ENCODE measurements around the gene NINJ2.

NINJ2 gene

DNA sequence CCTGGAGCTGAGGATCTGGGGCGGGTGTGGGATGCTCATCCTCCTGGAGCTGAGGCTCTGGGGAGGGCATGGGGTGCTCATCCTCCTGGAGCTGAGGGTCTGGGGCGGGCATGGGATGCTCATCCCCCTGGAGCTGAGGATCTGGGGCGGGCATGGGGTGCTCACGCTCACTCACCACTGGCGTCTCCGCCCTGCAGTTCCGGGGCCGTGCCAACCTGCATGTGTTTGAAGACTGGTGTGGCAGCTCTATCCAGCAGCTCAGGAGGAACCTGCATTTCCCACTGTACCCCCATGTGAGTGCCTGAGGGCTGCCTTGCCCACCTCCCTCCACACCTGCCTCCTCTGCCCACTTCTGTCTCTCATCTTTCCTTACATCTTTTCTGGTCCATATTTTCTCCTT, 119.1 kb downstream of the NINJ2 start:
- Histone ChIP-seq H3K4me3 (ENCODE audit: low read depth, low read length) (no peak overlapping the region), H3K9me3 (ENCODE audit: control insufficient read depth, insufficient read depth, low read length) (no peaks in the 10 kb centered on the region), H3K27ac (ENCODE audit: low read depth, low read length) (no peak overlapping the region), H3K27me3 (ENCODE audit: control insufficient read depth, insufficient read depth, low read length) (no peaks in the 10 kb centered on the region; the same call in 1 of the 2 replicates), H3K9ac (ENCODE audit: low read depth, low read length) (no peak overlapping the region), H3K4me1 (ENCODE audit: control insufficient read depth, insufficient read depth, low read length) (peaks cover 8% of the 10 kb centered on the region; the same call in 1 of the 2 replicates), H3K36me3 (ENCODE audit: control insufficient read depth, insufficient read depth, low read length) (no peaks in the 10 kb centered on the region; the same call in 1 of the 2 replicates)

DNA sequence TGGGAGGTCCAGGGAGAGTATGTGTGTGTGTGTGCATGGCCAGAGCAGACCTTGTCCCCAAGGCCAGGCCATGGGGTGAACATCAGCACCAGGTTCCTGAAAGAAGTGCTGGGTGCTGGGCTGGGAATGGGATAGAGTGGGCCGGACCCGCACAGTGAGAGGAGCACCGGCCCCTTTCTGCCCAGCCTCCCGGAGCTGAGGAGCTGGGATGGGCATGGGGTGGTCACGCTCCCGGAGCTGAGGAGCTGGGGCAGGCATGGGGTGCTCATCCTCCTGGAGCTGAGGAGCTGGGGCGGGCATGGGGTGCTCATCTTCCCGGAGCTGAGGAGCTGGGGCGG, 120.2 kb downstream of the NINJ2 start:
- Histone ChIP-seq H3K9ac (ENCODE audit: low read depth, low read length) (no peak overlapping the region), H3K9me3 (ENCODE audit: control insufficient read depth, insufficient read depth, low read length) (no peaks in the 10 kb centered on the region), H3K27me3 (ENCODE audit: control insufficient read depth, insufficient read depth, low read length) (no peaks in the 10 kb centered on the region; the same call in 1 of the 2 replicates), H3K4me3 (ENCODE audit: low read depth, low read length) (no peak overlapping the region), H3K36me3 (ENCODE audit: control insufficient read depth, insufficient read depth, low read length) (no peaks in the 10 kb centered on the region; the same call in 1 of the 2 replicates), H3K4me1 (ENCODE audit: control insufficient read depth, insufficient read depth, low read length) (peaks cover 8% of the 10 kb centered on the region; the same call in 1 of the 2 replicates), H3K27ac (ENCODE audit: low read depth, low read length) (no peak overlapping the region)

DNA sequence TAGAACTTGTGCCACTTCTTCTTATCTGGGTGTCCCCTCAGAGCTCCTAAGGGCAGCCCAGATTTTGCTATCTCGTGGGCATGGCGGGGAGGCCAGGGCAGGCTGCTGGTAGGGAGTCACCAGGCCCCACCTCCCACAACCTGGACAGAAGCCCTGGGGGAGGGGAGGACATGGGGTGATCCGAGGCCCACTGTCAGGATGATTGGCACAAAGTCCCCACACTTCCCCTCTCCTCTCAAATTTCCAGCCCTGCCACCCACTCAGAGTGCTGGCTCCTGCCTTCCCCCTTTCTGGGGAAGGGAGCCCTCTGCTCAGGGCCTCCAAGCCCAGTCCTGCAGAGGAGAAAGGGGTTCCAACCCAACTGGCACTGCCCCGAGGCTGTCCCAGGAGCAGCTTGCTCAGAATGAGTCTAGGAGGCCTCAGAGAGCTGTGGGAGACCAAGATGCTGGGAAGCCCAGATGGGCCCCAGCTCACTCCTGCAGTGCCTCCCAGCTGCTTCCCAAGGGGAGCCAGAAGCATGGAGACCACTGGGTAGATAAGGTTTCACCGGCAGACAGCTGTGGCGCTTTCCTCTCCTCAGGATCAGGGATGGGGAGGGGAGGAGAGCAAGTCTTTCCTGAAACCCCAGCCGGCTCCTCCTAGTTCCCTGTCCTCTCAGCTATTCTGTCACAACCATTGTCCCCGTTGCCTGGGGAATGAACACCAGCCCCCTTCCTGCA, 120.7 kb downstream of the NINJ2 start:
- Histone ChIP-seq H3K27ac (ENCODE audit: low read depth, low read length) (peak overlapping the region; percentile 45), H3K9me3 (ENCODE audit: control insufficient read depth, insufficient read depth, low read length) (no peaks in the 10 kb centered on the region), H3K4me3 (ENCODE audit: low read depth, low read length) (no peak overlapping the region), H3K27me3 (ENCODE audit: control insufficient read depth, insufficient read depth, low read length) (no peaks in the 10 kb centered on the region; the same call in 1 of the 2 replicates), H3K36me3 (ENCODE audit: control insufficient read depth, insufficient read depth, low read length) (no peaks in the 10 kb centered on the region), H3K4me1 (ENCODE audit: control insufficient read depth, insufficient read depth, low read length) (peaks cover 8% of the 10 kb centered on the region; the same call in 1 of the 2 replicates), H3K9ac (ENCODE audit: low read depth, low read length) (no peak overlapping the region)

DNA sequence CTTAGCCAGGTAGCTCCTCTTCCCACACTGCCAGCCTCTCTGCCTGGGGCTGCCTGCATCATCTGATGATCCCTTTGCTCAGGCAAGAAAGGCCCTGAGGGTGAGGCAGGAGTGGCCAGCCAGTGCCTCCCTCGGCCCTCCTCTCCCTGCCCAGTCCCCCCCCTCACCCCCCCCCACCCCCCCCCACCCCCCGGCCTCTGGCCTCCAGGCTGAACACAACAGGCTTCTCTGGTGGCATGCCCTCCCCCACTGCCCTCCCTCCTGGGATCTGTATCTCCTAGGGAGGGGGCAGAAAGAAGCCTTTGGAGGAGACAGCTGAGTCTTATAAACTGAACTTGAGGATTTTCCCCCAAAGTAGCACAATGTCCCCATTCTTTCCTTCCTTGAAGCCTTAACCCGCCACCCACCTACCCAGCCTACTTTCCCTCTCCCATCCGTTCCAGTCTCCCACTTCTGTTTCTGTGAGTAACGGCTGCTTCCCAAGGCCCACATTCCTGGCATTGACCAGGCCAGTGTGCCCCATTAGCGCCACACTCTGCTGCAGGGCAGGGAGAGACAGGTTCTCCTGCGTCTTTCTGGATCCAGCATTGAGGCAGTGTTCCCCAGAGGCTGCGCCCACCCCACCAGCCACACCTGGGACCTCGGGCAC, 121.4 kb downstream of the NINJ2 start:
- no peak overlapping the region for H3K9ac ChIP-seq (ENCODE audit: low read depth, low read length)
- H3K4me1 ChIP-seq (ENCODE audit: control insufficient read depth, insufficient read depth, low read length): peaks cover 8% of the 10 kb centered on the region; the same call in 1 of the 2 replicates
- H3K36me3 ChIP-seq (ENCODE audit: control insufficient read depth, insufficient read depth, low read length): no peaks in the 10 kb centered on the region
- no peaks in the 10 kb centered on the region for H3K9me3 ChIP-seq (ENCODE audit: control insufficient read depth, insufficient read depth, low read length)
- no peak overlapping the region for H3K4me3 ChIP-seq (ENCODE audit: low read depth, low read length)
- H3K27me3 ChIP-seq (ENCODE audit: control insufficient read depth, insufficient read depth, low read length): no peaks in the 10 kb centered on the region; the same call in 1 of the 2 replicates
- no peak overlapping the region for H3K27ac ChIP-seq (ENCODE audit: low read depth, low read length)

DNA sequence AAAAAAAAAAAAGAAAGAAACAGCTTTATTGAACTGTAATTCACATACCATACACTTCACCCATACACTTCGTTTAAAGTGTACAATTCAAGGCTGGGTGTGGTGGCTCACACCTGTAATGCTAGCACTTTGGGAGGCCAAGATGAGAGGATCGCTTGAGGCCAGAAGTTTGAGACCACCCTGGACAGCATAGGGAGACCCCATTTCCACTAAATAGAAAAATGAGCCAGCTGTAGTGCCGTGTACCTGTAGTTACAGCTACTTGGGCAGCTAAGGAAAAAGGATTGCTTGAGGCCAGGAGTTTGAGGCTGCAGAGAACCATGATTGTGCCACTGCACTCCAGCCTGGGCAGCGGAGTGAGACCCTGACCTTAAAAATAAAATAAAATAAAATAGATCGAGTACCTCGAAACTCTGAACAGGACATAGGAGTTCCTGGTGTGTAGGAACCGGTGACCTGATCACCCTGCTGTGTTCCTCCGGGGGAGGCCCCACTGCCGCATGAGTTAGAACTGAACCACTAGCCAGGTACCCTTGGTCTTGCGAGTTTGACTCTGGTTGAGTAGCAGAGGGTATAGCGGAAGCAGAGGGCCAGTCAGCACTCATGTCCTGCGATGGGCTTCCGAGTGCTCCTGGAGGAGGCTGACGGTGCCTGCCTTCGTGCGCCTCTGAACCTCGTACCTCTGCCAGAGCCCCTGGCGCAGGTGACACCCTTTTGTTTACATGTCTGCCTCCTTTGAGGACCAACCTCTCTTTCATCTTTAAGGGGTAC, 123.5 kb downstream of the NINJ2 start:
- Histone ChIP-seq H3K4me3 (ENCODE audit: low read depth, low read length) (no peak overlapping the region), H3K27ac (ENCODE audit: low read depth, low read length) (no peak overlapping the region), H3K36me3 (ENCODE audit: control insufficient read depth, insufficient read depth, low read length) (no peaks in the 10 kb centered on the region), H3K9me3 (ENCODE audit: control insufficient read depth, insufficient read depth, low read length) (no peaks in the 10 kb centered on the region), H3K27me3 (ENCODE audit: control insufficient read depth, insufficient read depth, low read length) (no peaks in the 10 kb centered on the region), H3K9ac (ENCODE audit: low read depth, low read length) (no peak overlapping the region), H3K4me1 (ENCODE audit: control insufficient read depth, insufficient read depth, low read length) (peaks cover 8% of the 10 kb centered on the region; the same call in 1 of the 2 replicates)

DNA sequence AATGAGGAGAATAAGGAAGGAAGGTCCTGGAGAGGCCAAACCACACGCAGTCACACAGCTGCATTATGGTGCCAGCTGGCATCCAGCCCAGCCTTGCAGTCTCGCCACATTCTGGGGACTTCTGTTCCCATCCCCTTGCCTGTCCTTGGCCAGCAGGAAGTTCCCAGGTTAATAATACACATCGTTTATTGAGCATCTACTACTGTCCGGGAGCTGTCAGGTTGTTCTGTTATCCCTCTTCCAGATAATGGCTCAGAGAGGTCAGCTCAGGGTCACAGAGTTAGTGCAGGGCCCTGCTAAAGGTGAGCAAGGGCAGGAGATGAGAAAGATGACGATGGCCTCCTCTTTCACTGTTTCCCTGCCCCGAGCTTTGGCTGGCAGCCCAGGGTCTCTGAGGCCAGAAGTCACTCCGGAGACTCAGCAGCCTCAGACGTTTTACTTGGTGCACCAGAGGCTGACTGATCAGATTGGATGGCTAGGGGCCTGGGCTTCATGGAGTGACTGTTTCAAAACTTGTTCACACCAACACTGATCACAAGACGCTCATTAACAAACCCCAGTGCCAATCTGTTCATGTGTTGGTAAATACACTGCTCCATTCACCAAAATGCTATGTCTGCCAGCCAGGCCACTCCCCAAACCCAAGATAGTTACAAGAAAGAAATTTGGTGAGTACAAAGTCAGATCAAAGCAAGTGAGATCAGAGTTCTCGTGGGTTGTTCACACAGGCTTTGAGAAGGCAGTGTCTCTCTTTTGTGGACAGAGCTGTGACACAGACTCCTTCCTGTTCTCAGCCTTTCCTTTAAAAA, 124.3 kb downstream of the NINJ2 start:
- no peaks in the 10 kb centered on the region for H3K27me3 ChIP-seq (ENCODE audit: control insufficient read depth, insufficient read depth, low read length)
- peaks cover 8% of the 10 kb centered on the region; the same call in 1 of the 2 replicates for H3K4me1 ChIP-seq (ENCODE audit: control insufficient read depth, insufficient read depth, low read length)
- H3K36me3 ChIP-seq (ENCODE audit: control insufficient read depth, insufficient read depth, low read length): no peaks in the 10 kb centered on the region
- H3K9ac ChIP-seq (ENCODE audit: low read depth, low read length): no peak overlapping the region
- no peaks in the 10 kb centered on the region for H3K9me3 ChIP-seq (ENCODE audit: control insufficient read depth, insufficient read depth, low read length)
- H3K4me3 ChIP-seq (ENCODE audit: low read depth, low read length): no peak overlapping the region
- H3K27ac ChIP-seq (ENCODE audit: low read depth, low read length): no peak overlapping the region

DNA sequence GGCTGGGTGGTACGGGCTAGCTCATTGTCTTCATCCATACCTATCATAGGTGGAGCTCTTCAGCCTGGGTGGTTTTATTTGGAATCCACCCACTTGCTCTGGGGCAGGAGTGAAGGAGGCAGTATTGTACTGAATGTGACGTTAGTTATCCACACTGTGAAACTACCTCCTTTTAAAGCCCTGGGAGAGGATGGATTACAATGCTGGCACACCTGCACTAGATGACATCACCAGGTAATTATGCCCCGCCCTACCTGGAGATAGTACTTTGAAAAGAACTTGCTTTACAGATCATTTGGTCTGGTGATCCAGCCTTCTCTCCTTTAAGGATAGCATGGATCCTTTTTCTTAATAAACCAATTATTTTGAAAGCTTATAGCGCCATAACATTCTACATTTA, 125.5 kb downstream of the NINJ2 start:
- Histone ChIP-seq H3K4me1 (ENCODE audit: control insufficient read depth, insufficient read depth, low read length) (peaks cover 7% of the 10 kb centered on the region; the same call in 1 of the 2 replicates), H3K9ac (ENCODE audit: low read depth, low read length) (no peak overlapping the region), H3K36me3 (ENCODE audit: control insufficient read depth, insufficient read depth, low read length) (no peaks in the 10 kb centered on the region), H3K27ac (ENCODE audit: low read depth, low read length) (no peak overlapping the region), H3K27me3 (ENCODE audit: control insufficient read depth, insufficient read depth, low read length) (no peaks in the 10 kb centered on the region), H3K4me3 (ENCODE audit: low read depth, low read length) (no peak overlapping the region), H3K9me3 (ENCODE audit: control insufficient read depth, insufficient read depth, low read length) (no peaks in the 10 kb centered on the region)

DNA sequence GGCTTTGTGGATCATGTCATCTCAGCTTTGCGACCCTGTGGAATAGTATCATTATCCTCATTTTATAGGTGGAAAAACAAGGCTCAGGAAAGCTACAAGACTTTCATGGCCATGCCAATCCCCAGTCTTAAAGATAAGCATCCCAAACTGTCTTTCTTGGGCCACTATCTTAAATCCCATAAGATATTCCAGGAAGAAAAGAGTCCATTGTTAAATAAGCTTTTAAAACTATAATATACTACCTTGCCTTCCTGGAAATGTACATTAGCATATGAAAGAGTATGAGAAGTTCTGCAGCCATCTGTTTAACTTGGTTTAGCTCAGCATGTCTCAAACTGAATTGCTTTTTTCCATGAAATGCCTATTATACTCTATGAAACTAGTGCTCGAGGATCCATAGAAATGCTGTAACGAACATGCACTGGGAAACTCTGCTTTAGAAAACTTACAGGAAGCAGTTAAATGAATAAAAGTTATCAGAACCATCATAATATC, 126.4 kb downstream of the NINJ2 start:
- no peak overlapping the region for H3K27ac ChIP-seq (ENCODE audit: low read depth, low read length)
- no peaks in the 10 kb centered on the region; the same call in 1 of the 2 replicates for H3K4me1 ChIP-seq (ENCODE audit: control insufficient read depth, insufficient read depth, low read length)
- H3K9ac ChIP-seq (ENCODE audit: low read depth, low read length): no peak overlapping the region
- H3K36me3 ChIP-seq (ENCODE audit: control insufficient read depth, insufficient read depth, low read length): no peaks in the 10 kb centered on the region
- no peaks in the 10 kb centered on the region for H3K9me3 ChIP-seq (ENCODE audit: control insufficient read depth, insufficient read depth, low read length)
- no peak overlapping the region for H3K4me3 ChIP-seq (ENCODE audit: low read depth, low read length)
- H3K27me3 ChIP-seq (ENCODE audit: control insufficient read depth, insufficient read depth, low read length): no peaks in the 10 kb centered on the region

DNA sequence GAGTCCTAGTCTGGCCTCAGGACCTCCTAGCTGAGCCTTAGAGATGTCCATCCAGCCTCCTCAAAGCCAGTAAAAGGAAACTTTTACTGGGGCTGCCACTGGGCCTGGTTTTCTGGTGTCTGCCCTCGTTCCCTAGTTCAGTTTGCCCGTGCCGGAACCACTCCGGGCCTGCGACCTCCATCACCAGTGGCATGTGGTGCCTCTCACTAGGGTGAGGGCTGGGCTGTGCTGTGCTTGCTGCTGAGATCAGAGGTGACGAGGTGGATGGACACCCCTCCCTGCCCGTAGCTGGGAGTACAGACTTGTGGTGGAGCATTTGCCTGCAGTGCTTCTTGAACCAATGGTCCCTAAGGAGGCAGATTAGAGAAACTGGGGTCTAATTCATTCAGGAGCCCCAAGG, 127.8 kb downstream of the NINJ2 start:
- no peaks in the 10 kb centered on the region for H3K27me3 ChIP-seq (ENCODE audit: control insufficient read depth, insufficient read depth, low read length)

DNA sequence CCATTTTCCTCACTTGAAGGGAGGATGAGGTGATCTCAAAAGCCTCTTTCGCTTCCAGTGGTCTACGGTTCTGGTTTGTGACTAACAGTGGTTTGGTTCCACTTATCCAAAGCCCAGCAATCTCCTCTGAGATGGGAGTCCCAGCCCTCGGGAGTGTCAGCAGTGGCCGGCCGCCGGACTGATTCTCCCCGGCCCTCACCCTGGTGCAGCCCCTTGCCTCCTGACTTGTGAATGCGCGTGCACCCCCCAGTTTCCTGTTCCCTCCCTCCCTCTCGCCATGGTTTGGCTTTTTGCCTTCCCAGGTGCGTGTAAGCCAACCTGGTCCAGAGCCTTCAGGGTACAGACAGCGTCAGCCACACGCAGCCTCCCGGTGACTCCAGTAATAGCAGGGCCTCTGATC, 129.0 kb downstream of the NINJ2 start:
- Histone ChIP-seq H3K27me3 (ENCODE audit: control insufficient read depth, insufficient read depth, low read length) (no peaks in the 10 kb centered on the region), H3K4me1 (ENCODE audit: control insufficient read depth, insufficient read depth, low read length) (no peaks in the 10 kb centered on the region), H3K36me3 (ENCODE audit: control insufficient read depth, insufficient read depth, low read length) (no peaks in the 10 kb centered on the region), H3K4me3 (ENCODE audit: low read depth, low read length) (no peak overlapping the region), H3K9ac (ENCODE audit: low read depth, low read length) (no peak overlapping the region), H3K9me3 (ENCODE audit: control insufficient read depth, insufficient read depth, low read length) (0 out of 2 replicates have a peak, but pooled peaks cover 3% of the 10 kb centered on the region), H3K27ac (ENCODE audit: low read depth, low read length) (no peak overlapping the region)

More for the DNA sequence above, 127.8 kb downstream of the NINJ2 start:
- no peaks in the 10 kb centered on the region for H3K9me3 ChIP-seq (ENCODE audit: control insufficient read depth, insufficient read depth, low read length)
- H3K9ac ChIP-seq (ENCODE audit: low read depth, low read length): no peak overlapping the region
- no peak overlapping the region for H3K4me3 ChIP-seq (ENCODE audit: low read depth, low read length)
- no peaks in the 10 kb centered on the region for H3K36me3 ChIP-seq (ENCODE audit: control insufficient read depth, insufficient read depth, low read length)
- H3K4me1 ChIP-seq (ENCODE audit: control insufficient read depth, insufficient read depth, low read length): no peaks in the 10 kb centered on the region
- no peak overlapping the region for H3K27ac ChIP-seq (ENCODE audit: low read depth, low read length)

All from HUES48 (cell line).